Stimulated activated CD4-positive, alpha-beta T cell treated with anti-CD3 and anti-CD28 coated beads, Interleukin-4, amount 100 ng/mL, for 48 hours (primary cell): ENCODE data around the gene TRIM37.

ENCODE experiments used
- DNase-seq, 2 donors: peaks; one replicate each; pipeline ENCODE4 v3.0.0-alpha.2; 2020; ENCODE audit warnings: low read depth in 2 of 2

The TRIM37 gene

GRCh38 chr17:58944166-58944565, 162.5 kb downstream of the TRIM37 start:
- DNase-seq = no peak

- DNase-seq = no peak
Measured at GRCh38 chr17:58936295-58936694, 170.4 kb downstream of the TRIM37 start.

DNA sequence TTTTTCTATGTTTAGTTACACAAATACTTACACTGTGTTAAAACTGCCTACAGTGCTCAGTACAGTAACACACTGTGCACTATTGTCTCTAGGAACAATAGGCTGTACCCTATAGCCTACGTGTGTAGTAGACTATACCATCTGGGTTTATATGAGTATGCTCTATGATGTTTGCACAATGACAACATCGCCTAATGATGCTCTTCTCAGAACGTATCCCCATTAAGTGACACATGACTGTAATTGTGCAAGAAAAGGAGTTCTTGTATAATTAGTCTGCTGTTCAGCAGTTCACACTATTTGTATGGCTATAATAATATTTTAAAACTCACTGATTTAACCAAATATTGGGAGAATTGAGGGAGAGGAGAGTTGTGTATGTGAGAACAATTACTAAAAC, 173.7 kb downstream of the TRIM37 start:
- DNase-seq = no peak
